ENCODE measurements around the gene TAPT1.
"Not testable (repeated sequence)": the region's sequence is repeated elsewhere in the genome, so short reads cannot be mapped to it uniquely, and the experiment has no call there.

TAPT1 gene

DNA sequence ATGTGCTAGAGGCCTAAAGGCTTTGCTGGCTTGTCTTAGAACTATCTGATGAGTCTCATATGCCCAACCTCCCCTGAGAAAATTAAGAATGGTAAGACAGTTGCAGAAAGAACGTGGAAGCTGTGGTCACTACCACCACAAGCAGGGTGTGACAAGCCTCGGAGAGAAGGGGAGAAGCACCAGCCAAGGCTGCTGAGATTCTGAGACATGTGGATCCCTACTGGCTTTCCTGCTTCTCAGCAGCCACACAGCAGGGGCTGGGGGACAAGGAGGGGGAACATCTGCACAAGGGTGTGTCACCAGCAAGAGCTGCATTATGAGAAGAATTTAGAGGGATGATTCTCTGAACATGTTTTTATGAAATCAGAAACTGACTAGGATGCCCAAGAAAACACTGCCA, 19.4 kb downstream of the TAPT1 start:
- no peak for DNase-seq

DNA sequence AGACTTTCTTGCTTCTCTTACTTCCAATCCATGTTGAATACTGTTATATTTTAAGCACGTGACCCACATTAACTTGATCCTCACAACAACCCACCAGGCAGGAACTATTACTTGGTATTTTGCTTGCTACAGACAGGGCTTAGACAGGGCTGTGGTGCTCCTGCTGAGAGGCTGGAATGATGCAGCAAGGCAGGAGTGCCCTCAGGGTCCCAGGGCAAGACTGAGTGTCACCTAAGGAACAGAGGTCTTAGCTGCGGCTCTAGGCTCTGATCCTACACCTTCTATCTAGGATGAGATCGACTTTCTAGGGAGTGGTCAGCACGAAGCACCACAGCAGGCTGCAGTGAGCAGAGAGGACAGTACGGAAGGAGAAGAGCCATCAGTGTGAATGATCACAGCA, 20.0 kb downstream of the TAPT1 start:
- DNase-seq: no peak

DNA sequence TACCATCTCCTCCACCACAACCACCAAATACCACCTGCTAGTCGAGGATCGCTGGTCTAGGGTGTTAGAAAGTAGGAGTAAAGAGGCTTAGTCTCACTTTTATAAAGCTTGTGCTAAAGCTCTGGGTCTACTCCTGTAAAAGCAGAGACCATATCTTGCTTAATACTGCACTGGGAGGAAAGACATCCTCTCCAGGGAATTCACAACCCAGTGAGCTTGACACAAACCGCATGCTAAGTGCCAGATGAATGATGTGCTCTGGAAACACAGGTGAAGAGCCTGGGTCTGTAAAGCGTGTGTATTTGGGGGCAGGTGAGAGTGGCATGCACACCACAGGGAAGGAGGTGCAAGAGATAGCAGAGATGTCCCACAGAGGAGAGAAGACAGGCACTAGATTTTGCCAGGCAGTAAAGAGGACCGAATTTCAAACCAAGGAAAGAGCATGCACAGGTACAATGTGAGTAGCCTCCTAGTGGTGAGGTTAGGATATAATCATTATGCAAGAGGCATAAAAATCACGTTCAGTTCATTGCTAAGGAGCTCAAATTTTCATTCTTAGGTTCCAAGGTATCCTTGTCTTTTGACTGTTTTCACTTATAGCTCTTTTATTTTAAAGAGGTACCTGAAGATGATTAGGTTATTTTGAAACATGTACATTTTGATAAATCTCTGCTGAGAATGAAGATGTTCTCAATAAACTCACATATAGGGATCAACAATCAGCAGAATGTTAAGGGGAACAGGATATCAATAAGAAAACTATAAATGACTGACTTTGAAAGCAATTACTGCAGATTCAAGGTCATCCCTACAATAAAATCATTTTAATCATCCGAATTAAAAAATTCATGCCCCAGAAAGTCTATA, 20.7 kb downstream of the TAPT1 start:
- no peak for DNase-seq

DNA sequence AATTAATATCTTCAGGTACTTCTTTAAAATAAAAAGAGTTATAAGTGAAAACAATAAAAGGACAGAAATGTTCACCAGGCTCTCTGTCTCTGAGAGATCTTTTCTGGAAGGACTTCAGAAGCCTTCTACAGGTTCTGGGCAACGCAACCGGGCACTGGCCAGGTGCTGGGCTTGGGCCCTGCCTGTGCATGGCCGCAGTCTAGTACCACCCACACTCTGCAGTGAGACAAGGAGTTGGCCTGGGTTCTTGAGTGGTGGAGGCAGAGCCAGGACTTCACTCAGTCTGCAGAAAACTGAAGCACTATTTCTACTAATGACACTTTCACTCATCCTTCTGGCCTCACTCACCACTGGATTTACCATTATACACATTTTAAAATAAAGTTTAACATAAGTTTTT, 21.8 kb downstream of the TAPT1 start:
- DNase-seq: no peak

DNA sequence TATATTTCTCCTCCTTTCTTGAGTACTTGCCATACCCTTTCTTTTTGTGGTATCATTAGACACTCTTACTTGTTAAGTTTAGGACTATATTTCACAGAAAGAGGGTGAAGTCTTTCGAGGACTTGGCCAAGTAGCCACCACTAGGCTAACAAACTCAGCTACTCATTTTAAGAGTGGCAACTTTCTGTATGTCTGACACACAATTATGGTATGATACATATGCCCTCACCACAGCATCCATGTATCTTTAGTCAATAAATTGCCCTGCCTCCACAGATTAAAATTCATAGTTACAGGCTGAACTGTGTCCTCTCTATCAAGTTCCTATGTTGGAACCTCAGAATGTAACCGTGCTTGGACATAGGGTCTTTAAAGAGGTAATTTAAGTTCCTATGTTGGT, 23.2 kb downstream of the TAPT1 start:
- no peak for DNase-seq

DNA sequence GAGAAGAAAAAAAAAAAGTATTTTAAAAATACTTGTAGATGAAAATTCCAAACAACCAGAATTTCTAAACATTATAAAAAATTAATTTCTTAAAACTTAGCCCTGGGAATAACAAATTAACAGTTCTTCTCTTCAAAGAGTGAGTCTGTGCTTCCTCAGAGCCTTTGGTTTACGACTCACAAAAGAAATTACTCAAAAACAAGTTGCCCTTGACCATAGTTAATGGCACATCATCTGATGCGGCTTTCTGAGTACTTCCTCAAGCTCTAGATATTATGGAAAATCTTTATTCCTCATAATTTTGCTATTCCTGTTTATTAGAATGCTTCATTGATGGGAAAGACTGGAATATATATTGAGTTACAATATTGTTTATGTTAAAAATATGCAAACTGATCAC, 23.7 kb downstream of the TAPT1 start:
- no peak for DNase-seq

DNA sequence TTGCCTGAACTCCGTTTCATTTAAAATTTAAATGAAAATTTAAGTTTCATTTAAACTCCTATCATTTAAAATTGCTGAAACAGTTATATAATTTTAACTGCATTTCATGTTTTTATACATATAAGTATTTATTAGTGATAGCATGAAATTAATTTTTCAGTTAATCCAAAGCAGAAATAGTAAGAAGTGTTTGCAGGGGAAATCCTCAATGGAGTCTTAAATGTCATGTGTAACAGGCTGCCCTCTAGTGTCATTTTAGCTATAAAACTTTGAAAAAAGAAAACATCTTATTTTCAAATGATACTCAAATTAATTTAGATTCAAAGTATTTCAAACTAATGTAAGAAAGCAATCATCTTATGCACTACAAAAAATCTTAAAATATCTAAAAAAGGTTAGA, 27.2 kb downstream of the TAPT1 start:
- no peak for DNase-seq

DNA sequence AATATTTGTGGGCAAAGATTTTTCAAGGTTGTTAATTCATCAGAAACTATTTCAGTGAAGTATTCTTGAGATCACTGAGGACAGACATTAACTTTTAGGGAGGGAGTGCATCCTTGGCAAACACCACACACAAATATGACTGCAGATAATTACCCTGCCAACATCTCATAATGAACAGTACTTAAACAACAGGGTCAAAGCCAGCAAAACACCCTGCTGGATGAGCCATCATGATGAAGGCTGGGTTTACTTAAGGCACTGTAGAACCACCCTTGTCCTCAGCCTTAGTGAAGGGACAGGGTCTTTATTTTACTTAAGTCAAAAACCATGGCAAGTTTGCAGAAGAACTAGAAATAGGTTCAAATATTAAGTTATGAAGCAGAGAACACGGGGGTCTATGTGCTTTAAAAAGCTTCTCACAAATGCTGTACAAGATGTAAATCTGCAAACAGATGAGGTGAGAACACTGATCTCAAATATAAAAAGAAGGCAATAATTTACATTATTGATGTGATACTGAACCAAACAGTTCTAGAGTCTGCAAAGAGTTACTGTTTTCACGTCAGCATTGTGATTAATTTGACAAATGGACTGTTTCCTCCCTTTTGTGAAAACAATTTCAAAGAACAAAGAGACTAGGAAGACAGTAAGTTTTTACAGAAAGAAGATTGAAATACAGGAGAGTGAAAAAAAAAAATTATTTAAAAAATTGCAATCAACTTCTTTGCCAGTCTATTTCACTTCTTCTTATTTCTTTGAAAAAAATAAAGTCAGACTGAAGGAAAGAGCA, 28.2 kb downstream of the TAPT1 start:
- DNase-seq: no peak

DNA sequence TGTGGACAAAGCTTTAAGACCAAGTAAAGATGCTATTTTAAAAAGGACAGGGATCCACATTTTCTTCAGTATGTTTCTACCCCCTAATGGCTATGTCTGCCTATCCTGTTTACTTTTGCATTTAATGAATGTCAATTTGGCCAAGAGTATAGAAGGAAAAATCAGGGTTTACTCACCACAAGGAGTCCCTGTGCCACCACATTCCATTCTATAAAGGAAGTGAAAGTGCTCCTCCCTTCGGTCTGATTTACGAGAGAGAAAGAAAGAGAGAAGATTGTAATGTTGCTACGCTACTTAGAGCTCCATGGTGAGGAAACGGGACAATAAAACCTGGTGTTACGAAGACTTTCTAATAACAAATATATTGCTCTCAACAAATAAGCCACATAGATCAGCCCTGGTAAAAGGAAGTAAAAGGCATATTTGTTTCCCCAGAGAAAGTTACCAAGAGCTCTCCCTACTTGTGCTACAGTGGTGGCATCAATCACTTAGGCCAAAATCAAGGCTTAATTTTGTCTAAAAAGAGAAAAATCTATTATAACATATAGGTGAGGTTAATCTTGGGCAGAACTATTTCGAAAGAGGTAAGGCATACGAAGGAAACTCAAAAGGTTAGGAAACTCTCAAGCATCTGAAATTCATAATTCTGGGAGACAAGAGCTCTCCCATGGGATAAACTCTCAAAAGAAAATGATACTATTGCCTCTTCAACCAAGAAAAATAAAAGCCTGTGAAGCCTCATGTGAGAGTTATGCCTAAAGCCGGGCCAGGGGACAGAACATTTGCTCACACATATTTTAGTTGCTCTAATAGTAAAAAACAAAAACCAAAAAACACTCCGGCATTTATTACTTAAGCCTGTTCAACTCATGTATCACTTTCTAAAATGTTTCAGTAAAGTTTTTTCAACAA, 29.5 kb downstream of the TAPT1 start:
- DNase-seq: no peak

DNA sequence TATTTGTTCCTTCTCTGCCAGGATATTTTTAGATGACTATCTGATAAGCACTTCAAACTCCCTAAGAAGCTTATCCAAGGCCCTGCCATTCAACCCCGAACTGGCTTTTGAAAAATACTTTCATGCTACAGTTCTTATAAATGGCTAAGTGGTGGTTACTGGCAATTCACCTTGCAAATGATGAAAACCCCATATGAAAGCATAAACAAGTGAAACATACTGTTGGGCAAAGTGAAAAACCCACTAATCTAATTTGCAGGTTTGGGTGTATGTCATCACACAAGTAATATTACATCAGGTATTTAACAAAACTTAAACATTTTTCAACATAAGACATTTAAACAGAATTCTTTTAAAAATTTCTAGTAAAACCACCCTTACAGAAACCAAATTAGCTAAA, 31.1 kb downstream of the TAPT1 start:
- DNase-seq: no peak

DNA sequence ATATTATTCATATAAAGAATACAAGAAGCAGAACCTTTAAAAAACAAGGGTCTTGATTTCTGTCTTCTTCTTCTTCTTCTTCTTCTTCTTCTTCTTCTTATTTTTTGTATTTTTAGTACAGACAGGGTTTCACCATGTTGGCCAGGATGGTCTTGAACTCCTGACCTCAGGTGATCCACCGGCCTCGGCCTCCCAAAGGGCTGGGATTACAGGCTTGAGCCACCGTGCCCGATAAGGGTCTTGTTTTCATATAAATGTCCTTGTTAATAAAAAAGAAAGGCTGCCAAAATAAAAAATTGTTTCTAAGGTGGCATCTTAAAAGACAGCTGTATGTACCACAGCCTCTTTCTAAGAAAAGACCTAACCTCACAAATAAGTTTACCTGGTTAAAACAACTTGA, 31.5 kb downstream of the TAPT1 start:
- not testable (repeated sequence) for DNase-seq

DNA sequence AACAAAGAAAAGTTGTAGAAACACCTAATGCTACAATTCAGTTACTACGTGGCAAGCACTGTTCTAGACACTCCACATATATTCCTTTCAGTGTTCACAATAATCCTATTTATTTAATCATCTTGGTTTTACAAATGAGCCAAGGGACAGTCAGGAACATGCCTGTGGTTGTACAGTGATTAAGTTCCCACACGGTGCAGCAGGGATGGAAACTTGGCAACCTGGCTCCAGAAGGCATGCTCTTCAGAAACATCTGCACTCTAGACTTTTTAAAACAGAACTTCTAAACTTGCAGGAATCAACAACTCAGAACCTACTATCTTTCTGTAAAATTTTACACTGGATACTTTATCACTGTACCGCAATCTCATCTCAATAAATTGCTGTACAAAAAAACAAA, 32.1 kb downstream of the TAPT1 start:
- DNase-seq: no peak

DNA sequence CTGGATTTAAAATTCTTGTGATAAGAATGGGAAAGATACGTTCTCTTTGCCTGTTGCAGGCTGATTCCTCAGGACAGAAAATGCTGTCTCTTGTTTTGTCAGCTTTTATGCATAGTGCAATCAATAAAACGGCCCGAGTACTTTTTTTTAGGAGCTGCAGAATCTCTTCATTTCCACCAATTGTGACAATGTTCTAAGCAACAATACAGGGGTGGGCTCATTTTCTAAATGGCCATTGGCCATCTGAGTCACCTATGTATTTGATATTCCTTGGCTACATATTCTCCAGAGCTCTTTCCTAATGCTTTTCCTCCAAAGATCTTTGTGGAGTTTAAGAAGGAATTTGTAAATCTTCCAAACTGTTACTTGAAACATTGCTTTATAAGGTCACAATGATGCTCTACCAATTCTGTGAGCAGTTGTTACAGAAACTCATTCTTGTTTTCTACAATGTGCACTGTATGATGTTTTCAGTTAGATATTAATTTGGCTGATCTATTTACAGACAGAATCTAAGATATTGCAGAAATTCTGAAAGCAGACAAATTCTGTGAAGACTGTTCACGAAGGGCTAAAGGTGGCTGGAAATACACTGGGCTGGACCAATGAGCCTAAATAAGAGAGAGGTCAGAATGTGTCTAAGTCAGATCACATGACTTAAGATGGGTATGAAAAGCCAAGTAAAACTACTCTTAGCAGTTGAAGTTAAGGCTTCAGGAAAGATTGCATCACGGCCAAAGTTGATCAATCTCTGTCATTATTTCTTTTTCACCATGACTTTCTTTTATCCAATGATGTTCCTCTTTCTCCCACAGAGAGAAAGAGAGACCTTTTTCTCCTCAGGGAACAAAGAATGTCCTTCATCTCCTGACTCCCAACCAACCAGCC, 33.4 kb downstream of the TAPT1 start:
- DNase-seq: no peak

DNA sequence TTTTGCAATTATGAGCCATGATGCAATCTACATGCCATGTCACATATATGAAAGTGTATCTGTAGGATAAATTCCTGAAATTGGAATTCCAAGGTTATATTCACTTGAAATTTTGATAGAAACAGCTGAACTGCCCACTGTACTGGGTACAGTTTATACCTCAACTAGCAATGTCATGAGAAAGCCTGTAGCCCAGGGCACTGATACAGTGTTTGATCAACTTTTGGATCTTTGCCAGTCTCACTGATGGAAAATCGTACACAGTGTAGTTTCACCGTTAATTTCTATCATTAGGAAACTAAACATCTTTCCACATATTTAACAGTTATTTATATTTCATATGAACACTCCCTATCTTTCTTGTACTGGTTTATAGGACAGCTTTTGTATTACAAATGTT, 34.2 kb downstream of the TAPT1 start:
- no peak for DNase-seq

DNA sequence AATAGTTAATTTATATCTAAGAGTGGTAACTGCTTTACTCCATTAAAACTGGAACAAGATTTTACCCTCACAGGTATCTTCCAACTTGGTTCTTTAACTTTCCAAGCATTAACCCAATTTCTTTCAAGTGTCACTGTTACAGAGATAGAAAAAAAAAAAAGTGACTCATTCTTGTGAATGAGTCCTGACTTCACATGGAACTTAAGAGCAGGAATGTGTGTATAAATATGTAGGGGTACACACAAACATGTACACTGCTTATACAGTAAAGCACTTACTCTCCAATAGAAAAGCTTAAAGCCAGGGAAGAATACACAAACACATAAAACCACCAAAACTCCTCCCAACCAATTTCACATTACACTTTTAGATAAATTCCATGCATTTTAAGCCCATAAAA, 38.8 kb downstream of the TAPT1 start:
- no peak for DNase-seq

DNA sequence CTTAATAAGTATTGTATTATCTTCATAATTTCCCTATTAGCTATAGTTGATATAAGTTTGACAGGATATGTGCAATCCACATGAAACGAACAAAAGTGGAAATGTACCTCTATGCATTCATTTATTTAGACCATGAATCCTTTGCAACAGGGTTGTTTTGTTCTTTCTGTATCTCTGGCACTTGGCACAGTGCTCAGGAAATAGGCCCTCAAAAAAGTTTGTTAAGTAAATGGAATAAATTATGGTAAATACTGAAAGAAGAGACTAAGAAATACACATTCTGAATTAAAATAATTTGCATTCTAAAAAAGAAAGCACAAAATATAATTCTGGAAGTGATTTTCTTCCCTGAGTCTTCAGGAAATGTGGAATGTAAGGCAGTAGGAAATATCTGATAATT, 39.3 kb downstream of the TAPT1 start:
- no peak for DNase-seq

DNA sequence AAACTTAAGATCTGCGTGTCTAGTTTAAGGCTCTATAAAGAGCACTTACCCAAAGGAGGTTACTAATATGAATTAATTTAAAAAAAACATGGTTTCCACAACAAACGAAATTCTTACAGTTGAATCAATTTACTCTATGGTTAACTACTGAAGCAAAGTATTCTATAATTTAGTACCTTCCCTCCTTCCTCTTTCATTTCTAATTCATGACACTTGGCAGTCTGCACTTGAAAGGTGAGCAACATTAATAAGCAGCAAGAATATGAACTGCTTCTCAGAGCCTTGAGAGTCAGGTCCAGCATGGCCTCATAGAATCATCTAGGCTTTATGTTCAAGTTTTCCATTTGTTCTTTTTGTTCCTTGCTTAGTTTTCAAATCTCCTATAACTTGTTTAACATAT, 42.7 kb downstream of the TAPT1 start:
- no peak for DNase-seq

DNA sequence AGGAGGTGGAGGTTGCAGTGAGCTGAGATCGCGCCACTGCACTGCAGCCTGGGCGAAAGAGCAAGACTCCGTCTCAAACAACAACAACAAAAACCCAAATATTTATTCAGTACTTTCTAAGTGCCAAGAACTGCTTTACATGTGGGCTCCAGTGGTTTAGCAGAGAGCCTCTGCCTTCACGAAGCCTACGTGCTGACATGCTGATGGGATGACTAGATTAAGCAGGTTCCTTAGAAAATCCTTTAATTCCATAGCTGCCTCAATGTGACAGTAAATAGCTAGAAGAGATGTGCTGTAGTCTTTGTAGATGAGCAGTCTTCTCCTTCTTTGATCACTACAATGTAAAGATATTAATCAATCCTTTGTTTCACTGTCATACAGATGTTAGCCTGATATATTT, 49.6 kb downstream of the TAPT1 start:
- DNase-seq: no peak

DNA sequence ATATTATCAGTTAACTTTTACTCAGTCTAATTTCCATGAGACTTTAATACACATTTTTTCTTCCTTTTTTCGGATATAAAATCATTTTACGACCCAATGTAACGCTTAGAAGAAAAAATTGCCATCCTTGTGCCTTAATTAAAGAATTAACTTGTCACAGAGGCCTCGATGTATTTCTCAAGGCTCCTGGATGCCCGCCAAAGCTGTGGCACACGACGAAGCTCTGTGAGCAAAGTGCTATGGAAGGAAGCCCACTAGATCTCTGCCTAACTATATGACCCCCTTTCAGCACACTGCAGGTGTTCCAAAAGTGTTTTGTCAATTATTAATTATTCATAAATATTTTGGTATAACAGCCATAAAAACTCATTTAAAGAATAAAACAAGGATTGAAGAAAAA, 54.4 kb downstream of the TAPT1 start:
- no peak for DNase-seq

DNA sequence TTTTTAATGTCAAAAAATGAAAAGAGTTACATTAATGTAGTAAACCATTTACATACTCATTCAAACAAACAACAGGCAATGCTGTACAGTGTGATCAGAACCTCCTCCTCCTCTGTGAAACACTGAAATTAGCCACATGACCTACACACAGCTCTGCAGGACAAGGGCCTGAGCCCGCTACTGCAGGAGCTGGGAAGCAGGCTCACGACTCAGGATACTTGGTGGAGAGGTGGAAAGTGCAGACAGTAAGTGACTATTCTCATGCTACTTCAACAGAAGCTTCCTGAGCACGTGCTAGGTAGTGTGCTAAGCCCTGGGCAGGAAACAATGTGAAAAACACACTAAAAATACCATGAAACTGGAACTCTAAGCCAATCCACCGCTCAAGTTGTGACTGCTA, 56.8 kb downstream of the TAPT1 start:
- DNase-seq: no peak

DNA sequence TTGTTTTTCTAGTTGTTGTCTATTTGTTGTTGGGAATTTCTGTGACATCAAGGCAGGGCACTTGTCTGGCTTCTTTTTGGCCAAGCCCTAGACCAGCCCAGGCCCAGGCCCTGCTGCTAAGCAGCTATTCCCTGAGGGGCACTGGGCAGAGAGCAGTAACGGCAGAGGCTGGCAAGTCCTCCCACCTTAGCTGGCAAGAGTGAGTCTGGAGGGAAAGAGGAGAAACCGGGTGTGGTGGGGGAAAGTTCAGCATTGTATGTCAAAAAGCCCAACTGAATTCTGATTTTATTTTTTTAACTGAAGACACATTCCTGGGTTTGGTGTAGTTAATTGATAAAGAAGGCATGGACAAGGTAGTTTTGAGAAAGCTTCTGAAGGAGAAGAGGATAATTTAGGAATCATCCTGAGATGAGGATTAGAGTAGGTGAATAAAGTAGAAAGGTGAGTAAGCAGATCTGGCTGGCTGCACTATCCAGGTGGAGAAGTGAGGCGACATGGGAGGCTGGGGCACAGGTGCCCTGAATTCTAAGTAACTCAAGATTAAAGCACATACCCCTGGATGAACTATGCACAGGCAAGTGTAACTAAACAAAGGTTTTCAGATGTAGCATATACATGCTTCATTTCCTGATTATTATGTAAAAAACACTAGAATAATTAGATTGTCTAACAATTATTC, 57.4 kb downstream of the TAPT1 start:
- no peak for DNase-seq

DNA sequence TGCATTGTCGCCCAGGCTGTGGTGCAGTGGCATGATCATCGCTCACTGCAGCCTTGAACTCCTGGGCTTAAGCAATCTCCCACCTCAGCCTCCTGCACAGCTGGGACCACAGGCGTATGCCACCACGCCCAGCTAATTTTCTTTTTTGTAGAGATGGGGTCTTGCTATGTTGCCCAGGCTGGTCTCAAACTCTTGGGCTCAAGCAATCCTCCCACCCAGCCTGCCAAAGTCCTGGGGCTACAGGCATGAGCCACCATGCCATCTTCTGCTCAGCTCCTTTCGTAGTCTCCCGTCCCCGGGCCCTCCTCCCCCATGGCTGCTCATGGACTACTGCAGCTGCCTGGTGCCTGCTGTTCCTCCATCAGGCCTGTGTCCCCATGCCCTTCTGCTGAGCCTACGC, 58.1 kb downstream of the TAPT1 start:
- DNase-seq: no peak
